Measurements from ENCODE around the gene FXYD1.

The FXYD1 gene

DNA sequence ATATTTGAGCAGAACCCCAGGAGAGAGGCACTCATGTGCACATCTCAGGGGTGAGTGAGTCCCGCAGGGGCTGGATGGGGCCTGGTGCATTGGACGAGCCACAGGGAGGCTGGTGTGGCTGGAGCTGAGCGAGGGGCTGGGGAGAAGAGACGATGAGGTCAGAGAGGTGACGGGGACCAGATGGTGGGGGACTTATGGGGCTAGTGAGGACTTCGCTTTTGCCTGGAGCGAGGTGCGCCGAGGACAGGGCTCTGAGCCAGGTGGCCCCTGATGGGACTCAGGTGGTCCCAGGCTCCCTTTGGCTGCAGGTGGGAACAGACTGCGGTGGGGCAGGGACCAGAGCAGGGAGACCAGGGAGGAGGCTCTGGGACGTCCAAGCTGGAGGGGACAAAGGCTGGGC is 29.9 kb upstream of the FXYD1 start:
- no peak for DNase-seq

DNA sequence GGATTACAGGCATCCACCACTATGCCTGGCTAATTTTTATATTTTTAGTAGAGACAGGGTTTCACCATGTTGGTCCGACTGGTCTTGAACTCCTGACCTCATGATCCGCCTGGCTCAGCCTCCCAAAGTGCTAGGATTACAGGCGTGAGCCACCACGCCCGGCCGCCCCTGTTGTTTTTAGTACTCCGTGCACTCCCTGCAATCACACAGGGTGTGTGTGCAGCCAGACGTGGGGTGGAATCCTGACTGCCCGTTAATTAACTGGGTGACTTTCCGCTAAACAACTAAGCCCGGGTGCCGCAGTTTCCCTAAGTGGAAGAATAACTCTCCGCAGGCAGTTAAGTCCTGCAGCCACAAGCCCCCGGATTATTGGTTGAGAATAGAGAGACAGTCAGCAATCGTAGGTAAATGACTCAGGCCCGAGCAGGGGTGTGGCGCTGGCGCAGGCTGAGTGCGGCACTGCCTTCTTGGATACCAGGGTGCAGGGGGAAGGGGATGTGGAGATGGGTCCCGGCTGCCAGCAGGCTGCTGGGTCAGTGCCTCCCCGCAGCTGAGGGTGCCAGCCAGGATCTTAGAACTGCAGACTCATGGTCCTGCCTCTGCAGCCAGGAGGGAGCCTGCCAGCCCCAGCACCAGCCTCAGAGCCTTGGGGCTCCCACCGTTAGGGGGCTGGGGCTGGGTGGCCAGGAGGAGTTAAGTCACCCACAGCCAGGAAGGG is 29.1 kb upstream of the FXYD1 start:
- DNase-seq: no peak

DNA sequence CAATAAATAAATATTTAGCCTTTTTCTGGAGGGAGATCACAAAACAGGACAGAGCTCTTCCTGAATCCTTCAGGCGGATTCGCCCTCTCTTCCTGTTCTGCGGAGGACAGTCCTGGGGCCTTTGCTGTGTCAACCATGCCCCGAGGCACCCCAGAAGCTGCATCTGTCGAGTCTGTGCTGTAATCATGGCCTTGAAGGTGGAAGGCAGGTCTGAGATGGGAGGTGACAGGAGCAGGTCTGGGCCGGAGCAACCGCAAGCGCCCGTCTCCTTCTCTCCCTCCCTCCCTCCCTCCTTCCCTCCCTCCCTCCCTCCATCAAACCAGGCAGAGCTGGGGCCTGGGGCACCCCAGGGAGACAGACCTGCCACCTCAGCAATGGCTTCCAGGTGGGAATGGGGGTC is 27.6 kb upstream of the FXYD1 start:
- DNase-seq: no peak

DNA sequence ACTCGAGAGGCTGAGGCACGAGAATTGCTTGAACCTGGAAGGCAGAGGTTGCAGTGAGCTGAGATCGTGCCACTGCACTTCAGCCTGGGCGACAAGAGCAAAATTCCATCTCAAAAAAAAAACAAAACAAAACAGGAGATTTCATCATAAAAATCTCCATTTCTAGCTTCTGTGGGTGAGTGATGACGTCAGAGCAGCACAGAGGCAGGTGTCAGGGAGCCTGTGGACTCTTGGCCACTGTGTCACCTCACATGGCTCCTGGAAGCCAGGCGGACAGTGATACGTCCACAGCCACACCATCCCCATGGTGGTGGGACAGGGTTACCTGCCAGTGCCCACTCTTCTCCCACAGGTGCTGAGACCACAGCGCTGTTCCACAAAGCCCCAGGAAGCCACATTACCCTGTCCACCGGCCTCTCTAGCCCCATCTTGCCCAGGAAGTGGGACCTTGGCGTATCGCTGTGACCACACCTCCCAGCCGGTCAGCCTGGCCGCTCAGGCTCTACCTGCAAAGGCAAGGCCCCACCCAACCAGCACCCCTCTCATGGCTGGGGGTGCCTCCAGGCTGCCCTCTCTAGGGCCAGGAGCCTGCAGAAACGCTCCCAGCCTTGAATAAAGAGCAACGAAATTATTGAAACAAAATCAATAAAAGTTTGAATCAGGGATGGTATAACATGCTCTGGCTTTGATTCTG is 25.5 kb upstream of the FXYD1 start:
- no peak for DNase-seq

DNA sequence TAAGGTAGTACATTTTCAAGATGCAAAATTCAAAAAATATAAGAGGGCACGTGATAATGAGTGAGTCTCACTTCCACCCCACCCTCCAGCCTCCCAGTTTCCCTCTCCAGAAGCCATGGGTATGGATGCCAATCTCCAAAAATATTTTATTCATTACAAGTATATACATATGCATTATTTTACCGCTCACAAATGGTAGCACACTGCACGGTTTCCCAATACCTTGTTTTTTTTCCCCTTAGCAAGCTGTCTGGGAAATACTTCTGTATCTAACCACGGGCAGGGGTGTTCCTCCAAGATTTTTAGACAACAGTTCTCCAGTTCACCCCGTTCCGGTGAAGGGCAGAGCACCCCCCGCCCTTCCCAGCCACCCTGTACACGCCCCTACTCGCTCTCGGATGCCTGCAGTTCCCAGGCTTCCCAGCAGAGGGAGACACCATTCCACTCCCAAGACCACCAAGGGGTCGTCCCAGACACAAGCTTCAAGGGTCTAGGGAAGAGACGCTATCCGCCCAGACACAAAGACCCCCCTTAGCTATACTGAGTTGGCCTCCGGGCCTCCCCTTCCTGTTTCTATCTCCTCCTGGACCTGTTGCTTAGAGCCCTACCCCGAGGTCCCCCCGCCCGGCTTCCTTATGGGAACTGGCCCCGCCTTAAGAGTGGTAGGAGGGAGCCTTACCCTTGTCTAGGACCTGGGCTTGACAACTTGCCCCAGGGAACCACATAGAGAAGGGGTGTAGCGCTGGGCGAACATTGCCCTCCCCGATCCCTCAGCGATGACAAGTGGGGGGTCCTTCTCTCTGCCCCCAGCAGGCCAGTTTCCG is 24.1 kb upstream of the FXYD1 start:
- DNase-seq: no peak

DNA sequence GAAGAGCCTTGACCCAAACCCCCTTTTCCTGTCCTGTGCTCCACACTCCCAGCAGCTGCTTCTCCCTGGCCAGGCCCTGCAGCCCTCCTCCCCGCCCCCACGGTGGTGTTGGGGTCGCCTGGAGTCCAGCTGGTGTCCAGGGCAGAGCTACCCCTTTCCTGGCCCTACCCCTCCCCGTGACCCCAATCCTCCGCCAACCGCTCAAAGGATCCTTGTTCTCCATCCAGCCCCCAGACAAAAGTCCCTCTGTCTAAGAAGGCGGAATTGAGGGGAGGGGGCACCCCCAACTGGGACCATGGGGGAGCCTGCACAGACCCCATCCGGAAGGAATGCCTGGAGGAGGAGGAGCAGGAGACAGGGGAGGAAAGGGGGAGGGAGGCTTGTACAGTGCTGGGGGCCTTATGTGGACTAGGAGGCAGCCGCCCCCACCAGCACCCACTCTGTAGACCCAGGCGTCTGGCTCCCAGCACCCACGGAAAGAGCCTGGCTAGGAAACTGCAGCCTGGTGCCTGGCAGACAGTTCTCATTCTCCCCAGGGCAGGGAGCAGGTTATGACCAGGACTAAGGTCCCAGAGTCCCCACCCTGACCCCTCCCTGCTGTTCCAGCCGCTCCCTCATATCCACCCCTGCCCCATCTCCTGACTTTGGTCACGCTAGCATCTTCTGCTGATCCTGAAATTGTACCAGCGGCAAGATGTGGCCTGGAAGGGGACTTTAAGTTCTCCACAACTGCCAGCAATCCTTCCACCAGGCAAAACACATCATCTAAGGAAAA is 23.3 kb upstream of the FXYD1 start, which contains the start of gene FXYD3:
FXYD3 (plus strand) TSS at position 647 of the 775 bp plus-strand sequence. CDS start 3,554 bp downstream, outside the sequence.
- DNase-seq: no peak

DNA sequence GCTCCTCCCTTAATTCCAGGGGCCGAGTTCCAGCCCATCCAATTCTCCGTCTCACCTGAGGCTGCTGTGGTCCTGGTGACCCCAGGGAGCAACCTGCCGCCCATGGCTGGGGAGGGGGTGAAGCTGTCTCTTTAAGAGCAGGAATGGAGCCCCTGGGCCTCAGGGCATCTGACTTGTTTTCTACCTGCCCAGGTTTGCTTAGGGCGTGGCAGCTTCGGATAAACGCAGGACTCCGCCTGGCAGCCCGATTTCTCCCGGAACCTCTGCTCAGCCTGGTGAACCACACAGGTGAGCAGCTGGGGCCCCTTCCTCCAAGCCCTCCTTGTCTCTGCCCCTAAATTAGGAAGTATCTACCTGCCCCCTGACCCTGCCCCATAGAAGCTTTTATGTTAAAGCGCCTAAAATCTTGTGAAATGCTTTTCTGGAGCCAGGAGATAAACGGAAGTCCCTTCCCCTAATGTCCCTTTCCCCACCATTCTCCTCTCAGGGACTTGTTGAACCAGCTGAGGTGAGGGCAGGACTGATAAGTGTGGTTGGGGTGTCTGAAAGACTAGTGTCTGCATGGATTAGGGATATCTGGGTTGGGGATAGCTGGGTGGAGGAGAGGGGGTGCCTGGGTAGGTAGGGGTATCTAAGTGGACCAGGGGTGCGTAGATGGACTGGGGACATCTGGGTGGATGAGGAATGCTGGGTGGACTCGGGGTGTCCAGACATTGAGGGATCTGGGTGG is 22.4 kb upstream of the FXYD1 start:
- no peak for DNase-seq

DNA sequence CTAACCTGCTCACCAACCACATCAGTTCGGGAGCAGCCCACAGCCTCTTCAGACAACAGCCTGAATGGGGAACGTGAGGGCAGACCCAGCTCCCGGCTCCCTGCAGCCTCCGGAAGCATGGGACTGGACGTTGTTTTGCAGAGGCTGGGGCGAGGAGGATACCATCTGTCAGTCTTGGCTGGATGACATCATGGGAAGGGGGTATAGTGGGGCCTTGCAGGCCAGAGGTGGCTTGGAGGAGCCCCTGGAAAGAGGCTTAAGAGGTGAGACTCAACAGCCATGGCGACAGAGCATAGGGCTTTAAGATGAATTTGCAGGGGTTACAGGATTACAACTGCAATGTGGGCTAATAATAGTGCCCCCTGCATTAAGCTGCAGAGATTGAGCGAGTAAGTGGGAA is 21.5 kb upstream of the FXYD1 start:
- DNase-seq: no peak

DNA sequence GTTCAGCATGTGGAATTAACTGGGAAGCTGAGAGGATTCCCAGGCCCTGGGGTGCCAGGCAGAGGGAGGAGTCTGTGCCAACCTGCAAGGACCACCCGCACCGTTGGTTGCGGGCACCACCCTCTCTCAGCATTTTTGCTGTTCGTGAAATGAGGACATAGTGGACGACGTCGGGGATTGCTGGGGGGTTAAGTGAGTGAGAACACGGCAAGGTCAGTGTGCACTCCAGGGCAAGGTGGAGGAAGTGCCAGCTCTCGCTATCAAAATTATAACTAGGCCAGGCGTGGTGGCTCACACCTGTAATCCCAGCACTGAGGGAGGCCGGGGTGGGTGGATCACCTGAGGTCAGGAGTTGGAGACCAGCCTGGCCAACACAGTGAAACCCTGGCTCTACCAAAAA is 20.8 kb upstream of the FXYD1 start:
- DNase-seq: no peak

DNA sequence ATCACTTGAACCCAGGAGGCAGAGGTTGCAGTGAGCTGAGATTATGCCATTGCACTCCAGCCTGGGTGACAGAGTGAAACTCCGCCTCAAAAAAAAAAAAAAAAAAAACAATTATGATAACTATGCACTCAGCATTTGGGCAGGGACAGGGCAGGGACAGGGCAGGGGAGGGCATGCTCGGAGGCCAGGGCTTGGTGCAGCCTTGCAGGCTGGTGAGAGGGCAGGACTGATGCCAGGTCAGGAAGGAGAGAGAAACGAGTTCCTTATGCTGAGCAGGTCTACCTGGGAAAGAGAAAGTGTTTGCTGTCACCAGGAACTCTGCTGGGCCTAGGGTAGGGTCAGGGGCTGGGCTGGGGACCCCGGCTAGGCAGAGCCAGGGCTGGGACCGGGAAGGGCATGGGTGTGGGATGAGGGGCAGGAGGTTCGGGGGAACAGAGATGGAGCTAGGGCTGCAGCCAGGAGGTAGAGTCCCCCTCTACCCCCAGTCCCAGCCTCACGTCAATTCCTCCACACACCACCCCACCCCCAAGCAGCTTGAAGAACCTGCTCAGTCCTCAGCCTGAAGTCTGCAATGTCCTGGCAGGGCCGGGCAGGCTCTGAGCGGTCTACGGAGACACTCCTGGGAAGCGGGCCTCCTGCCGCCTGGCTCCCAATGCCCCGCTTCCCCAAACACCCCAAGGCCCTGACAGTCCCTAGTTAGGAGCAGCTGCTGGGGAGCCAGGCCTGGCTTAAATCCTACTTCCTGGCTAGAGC is 20.2 kb upstream of the FXYD1 start:
- no peak for DNase-seq

DNA sequence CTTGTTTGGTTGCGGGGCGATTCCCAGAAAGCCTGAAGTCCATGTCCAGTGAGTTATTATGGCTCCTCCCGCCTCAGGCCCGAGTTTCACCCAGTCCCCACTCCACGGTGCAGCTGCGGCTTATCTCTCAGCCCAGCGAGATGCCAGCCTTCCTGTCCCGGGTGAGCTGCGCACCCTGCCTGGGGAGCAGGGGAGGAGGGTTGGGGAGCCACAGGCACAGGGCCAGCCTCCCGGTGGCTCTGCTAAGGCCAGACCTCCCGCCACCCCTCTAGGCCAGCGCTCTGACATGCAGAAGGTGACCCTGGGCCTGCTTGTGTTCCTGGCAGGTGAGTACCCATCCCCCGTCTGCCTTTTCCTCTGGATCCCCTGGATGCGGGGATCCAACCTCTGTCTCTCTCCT is 19.5 kb upstream of the FXYD1 start:
- DNase-seq: no peak

DNA sequence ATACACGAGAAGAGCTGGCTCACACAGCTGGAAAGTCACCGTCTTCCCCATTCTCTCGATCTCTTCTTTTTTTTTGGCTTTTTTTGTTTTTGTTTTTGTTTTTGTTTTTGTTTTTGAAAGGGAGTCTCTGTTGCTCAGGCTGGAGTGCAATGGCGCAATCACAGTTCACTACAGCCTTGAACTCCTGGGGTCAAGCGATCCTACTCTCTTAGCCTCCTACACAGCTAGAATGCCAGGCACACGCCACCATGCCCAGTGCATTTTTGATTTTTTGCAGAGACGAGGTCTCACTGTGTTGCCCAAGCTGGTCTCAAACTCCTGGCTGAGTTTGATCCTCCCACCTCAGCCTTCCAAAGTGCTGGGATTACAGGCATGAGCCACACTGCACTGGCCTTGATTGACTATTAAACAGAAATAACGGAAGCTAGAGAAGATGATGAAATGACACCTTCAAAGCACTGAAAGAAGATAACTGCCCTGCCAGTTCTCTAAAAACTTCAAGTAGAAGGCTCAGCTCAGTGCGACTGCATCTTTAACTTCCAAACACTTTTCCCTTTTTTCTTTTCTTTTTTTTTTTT is 19.0 kb upstream of the FXYD1 start:
- no peak for DNase-seq

DNA sequence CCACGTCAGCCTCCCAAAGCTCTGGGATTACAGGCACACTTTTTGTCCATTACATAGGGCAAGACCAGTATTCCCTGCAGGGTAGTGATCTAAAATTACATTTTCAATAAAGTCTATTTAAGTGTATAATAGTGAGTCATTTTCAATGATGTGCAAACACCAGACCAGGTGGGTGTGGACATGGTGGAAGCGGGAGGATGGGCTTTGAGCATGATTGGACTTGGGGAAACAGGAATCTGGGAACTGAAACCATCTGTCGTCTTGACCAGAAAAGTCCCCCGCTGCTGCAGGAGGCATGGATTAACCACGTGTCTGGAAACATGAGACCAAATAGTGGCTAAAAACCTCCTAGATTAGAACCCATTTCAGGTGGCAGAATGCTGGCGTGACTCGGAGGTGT is 18.1 kb upstream of the FXYD1 start:
- DNase-seq: no peak

DNA sequence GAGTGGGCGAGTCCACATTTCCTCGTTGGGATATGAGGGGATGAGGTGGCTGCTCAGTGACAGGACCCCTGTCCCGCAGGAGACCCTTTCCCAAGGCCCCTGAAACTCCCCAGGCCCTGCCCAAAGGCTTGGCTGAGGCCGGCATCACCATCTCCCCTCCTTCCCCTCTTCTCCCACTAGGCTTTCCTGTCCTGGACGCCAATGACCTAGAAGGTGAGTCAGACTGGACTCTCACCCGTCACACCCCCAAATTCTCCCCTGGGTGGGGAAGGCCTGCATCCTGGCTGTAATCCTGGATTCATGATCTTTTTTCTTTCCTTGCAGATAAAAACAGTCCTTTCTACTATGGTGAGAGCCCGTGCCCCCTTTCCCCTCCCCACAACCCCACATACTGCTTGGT is 17.7 kb upstream of the FXYD1 start:
- no peak for DNase-seq

DNA sequence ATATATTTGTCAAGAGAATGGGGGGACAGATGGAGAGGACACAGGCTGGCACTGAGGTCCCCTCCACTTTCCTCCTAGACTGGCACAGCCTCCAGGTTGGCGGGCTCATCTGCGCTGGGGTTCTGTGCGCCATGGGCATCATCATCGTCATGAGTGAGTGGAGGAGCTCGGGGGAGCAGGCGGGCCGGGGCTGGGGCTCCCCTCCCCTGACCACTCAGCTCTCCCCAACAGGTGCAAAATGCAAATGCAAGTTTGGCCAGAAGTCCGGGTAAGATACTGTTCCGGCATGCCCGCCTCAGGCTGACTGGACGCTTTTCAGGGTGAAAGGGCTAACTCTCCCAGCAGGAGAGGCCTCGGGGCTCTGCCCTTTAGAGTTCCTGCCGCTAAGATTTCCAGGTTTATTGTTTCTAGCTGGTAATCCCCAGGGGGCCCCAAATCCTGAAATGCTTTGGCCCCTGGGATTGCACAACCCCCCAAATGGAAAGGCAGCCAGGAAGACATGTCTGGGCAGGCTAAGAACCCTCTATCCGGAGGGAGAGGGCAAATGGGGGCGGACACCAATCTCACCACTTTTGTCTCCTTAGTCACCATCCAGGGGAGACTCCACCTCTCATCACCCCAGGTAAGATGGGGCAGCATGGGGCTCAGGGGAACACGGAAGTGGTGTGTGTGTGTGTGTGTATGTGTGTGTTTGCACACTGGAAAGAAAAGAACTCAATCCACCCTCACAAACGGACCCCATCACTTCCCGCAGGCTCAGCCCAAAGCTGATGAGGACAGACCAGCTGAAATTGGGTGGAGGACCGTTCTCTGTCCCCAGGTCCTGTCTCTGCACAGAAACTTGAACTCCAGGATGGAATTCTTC is 15.7 kb upstream of the FXYD1 start:
- no peak for DNase-seq

DNA sequence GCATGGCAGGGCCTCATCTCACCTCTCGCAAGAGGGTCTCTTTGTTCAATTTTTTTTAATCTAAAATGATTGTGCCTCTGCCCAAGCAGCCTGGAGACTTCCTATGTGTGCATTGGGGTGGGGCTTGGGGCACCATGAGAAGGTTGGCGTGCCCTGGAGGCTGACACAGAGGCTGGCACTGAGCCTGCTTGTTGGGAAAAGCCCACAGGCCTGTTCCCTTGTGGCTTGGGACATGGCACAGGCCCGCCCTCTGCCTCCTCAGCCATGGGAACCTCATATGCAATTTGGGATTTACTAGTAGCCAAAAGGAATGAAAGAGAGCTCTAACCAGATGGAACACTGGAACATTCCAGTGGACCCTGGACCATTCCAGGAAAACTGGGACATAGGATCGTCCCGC is 15.1 kb upstream of the FXYD1 start:
- DNase-seq: no peak

DNA sequence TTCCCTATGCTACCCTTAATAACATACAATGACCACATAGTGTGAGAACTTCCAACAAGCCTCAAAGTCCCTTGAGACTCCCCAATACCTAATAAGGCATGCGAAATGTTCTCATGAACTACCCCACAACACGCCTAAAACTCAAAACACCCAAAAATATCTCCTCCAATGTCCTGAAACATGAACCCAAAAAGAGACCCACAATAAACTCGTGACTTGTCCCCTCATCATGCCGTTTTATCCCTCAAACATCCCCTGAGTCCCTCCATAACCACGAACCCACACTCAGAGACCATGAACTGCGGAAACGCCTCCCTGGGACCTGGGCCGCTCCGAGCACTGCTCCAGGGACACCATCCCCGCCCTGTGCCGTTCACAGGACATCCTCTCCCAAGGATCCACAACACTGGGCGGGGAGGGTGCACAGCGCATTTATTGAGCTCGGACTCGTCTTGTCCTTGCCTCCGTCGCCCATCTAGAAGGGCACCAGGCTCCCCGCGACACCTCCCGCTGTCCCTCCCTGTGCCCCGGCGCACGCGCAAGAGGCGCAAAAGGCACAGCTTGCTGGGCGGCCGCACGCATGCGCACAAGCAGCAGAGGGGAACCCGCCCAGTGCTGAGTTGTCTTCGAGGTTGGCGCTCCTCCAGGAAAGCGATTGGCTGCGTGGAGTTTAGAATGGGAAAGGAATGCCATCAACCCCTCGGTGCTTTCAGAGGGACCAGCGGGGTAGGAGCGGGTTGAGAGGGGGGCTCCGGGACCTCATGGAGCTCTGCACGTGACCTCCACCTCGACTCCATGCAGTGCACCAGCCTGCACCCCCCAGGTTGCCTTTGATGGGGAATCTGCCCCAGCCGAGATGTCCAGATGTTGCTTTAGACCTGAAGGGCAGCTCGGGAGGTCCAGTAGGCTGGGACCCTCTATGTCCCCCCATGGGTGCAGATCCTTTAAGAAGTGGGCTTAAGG is 14.2 kb upstream of the FXYD1 start:
- DNase-seq: no peak

DNA sequence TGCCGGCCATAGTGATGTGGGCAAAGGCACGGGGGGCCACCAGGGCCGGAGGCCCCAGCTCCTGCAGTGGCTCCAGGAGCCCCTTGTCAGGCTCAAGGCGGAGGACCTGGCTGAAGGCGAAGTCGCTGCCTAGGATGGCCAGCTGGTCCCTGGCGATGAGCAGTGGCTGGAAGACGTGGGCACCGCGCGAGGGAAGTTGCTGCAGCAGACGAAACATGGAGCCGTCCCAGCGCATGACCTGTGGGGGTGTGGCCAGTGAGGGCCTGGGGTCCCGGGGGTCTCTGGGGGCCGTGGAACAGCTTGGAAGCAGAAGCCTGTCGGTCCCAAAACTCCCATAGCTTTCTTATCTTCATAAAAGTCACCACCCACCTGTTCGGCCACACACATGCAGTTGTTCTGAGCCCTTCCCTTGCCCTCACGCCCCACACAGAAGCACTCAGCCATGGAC is 13.3 kb upstream of the FXYD1 start:
- no peak for DNase-seq

Data from NCI-H187 treated with DMSO at 0.1 percent for 48 hours (cell line).